Adrenal gland (tissue), 12 donors: ENCODE data around the gene CAMSAP1. TPM values are rescaled to one million over a fixed set of nuclear protein-coding genes. Genes with fewer than 3 reads are reported as not detected.

Experiments used
- DNase-seq, 7 donors: peaks; one replicate each; pipeline ENCODE4 v3.0.0-alpha.2; 2019 to 2020
- H3K27ac ChIP-seq, 5 donors: fragments of 200-600 bp; sonication (generic) in 4 of 5; 1 replicate in 3 of 5; 2 replicates in 2 of 5; pipeline versions ENCODE4 v1.5.1 to v1.8.0; 2016 to 2020; ENCODE audit warnings: mild to moderate bottlenecking in 1 of 5
- H3K27me3 ChIP-seq: fragments of 200-600 bp; 2 replicates; pipeline ENCODE4 v1.8.0; 2021
- H3K36me3 ChIP-seq, 2 donors: fragments of 200-600 bp; replicated peaks in 1 of 2; 1 replicate in 1 of 2; 2 replicates in 1 of 2; pipeline versions ENCODE4 v1.5.1 to v1.8.0; 2018 to 2022
- H3K4me1 ChIP-seq, 2 donors: fragments of 200-600 bp; replicated peaks in 1 of 2; 1 replicate in 1 of 2; 2 replicates in 1 of 2; pipeline versions ENCODE4 v1.5.1 to v1.8.0; 2018 to 2021
- H3K4me3 ChIP-seq, 4 donors: fragments of 200-600 bp; sonication (generic) in 3 of 4; one replicate each; pipeline ENCODE4 v1.5.1; 2016 to 2018
- H3K9me3 ChIP-seq, 3 donors: fragments of 200-600 bp; sonication (generic) in 1 of 3; replicated peaks in 1 of 3; 1 replicate in 2 of 3; 2 replicates in 1 of 3; pipeline versions ENCODE4 v1.5.1 to v1.8.0; 2016 to 2021
- POLR2A ChIP-seq, 2 donors: fragments of 450-650 bp; IDR thresholded peaks; one replicate each; pipeline ENCODE4 v1.6.1; 2017; ENCODE audit warnings: antibody characterized with exemption in 2 of 2, mild to moderate bottlenecking in 2 of 2, moderate library complexity in 1 of 2
- WGBS, 4 donors: extraction: QIAGEN DNeasy Blood & Tissue Kit in 2 of 4; methylation state at CpG; one replicate each; pipeline versions ENCODE4 v1.1.5 to v1.1.7; 2013 to 2017; 5-methylcytosine and 5-hydroxymethylcytosine counted together
- intact Hi-C, 2 donors: fragments of 100-400 bp; cut with DNase I; formaldehyde crosslinking; loops; one replicate each; pipeline versions ENCODE4 v1.14.1 to v1.15.0; 2022 to 2023
- polyA plus RNA-seq, 3 donors: library from polyadenylated mRNA; stranded (reverse); fragments of 200-250 nt in 2 of 3; fragments of 350-450 nt in 1 of 3; fragmentation: Illumina TruSeq in 1 of 3; extraction: RNeasy Lipid Tissue Mini Kit (QIAGEN cat#74804) in 1 of 3; gene quantifications; one replicate each; pipeline ENCODE4 v1.2.3, GENCODE V29; 2013 to 2014
- total RNA-seq, 9 donors: library from RNA; depleted of rRNA in 4 of 9; stranded (reverse); fragments of >200 nt in 4 of 9; fragments of 120-200 nt in 1 of 9; fragmentation: NEBNext Ultra II Directional in 1 of 9; extraction: Animal tissue kit (Norgen Biotek cat#: 25700) in 1 of 9; gene quantifications; one replicate each; pipeline versions ENCODE4 v1.1.0 to v1.2.4, GENCODE V29; 2013 to 2023
- TF ChIP-seq, protein P1 (sequence below), 6 experiments: fragments of 450-650 bp in 4 of 6; fragments of 200-600 bp in 2 of 6; sonication (generic) in 1 of 6; IDR thresholded peaks; 1 replicate in 5 of 6; 2 replicates in 1 of 6; pipeline versions ENCODE4 v1.5.1 to v1.8.0; 2016 to 2021; ENCODE audit warnings: antibody characterized with exemption in 6 of 6, mild to moderate bottlenecking in 2 of 6, moderate library complexity in 1 of 6
- donor health status: healthy with polysubstance abuse.
- donor health status: Bipolar disorder and iron deficiency.
- donor health status: DM: yes; HTN: yes; CAD: no.
- donor health status: DM: no; HTN: no; CAD: no.
- donor health status: DM: no; HTN: no; CAD: no.
- donor health status: DM: yes; HTN: yes; CAD: no.

The CAMSAP1 gene
- total and polyA plus RNA-seq, 12 donors: 4.6 to 108 (median 27.0) TPM

DNA sequence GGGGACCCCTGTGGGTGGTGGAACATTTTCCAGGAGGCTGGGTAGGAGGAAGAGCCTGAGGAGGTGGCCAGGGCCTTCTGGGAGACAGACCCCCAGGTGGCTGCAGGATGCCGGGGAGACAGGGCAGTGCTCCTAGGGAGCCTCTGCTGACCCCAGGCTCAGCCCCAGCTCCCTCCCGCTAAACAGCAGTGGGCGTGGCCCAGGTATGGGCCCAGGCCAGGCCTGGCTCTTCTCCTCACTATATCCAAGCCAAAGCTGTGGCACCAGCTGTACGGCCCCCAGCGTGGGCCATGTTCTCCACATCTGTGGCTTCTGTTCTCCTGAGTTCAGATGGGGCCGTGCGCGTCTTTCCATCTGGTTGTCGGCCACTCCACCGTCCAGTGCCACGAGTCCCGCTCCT is 146.9 kb downstream of the CAMSAP1 start:
- Histone ChIP-seq H3K27ac (no peak overlapping the region), H3K27me3 (no peaks in the 10 kb centered on the region), H3K4me3 (no peak overlapping the region), H3K36me3 (no peaks in the 10 kb centered on the region), H3K9me3 (no peaks in the 10 kb centered on the region), H3K4me1 (no peaks in the 10 kb centered on the region)
- no peak for TF ChIP-seq POLR2A (IDR thresholded peaks at IDR 0.05)
- TF ChIP-seq, protein P1, sequence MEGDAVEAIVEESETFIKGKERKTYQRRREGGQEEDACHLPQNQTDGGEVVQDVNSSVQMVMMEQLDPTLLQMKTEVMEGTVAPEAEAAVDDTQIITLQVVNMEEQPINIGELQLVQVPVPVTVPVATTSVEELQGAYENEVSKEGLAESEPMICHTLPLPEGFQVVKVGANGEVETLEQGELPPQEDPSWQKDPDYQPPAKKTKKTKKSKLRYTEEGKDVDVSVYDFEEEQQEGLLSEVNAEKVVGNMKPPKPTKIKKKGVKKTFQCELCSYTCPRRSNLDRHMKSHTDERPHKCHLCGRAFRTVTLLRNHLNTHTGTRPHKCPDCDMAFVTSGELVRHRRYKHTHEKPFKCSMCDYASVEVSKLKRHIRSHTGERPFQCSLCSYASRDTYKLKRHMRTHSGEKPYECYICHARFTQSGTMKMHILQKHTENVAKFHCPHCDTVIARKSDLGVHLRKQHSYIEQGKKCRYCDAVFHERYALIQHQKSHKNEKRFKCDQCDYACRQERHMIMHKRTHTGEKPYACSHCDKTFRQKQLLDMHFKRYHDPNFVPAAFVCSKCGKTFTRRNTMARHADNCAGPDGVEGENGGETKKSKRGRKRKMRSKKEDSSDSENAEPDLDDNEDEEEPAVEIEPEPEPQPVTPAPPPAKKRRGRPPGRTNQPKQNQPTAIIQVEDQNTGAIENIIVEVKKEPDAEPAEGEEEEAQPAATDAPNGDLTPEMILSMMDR (IDR thresholded peaks at IDR 0.05): no peak
- WGBS, 4 donors: 76 to 85% (median 82%) methylated on average over 11 to 12 of the region's 12 CpGs
- DNase-seq: no peak
- intact Hi-C loops: no loop called here

DNA sequence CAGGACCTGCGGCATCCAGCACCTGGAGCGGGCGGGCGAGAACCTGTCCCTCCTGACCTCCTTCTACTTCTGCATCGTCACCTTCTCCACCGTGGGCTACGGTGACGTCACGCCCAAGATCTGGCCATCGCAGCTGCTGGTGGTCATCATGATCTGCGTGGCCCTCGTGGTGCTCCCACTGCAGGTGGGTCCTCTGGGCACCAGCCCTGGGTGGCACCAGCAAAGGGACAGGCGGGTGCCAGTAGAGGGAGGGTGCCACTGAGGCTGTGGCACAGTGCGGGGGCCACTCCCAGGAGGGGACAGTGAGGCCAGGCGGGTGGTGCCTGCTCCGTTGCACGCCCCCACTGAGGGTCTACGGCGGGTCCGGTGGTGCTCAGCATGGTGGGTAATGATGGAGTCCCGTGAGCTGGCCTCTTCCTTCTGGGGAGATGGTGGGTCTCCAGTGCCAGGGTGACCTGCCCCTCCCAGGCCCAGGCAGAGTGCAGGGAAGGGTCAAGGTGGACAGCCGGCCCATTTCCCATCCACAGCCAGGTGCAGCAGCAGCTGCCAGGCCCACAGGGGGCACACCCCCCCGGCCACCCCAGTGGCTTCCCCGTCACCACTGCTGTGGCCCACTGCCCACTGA is 147.6 kb downstream of the CAMSAP1 start:
- Histone ChIP-seq H3K9me3 (no peaks in the 10 kb centered on the region), H3K4me3 (no peak overlapping the region), H3K36me3 (no peaks in the 10 kb centered on the region), H3K27ac (no peak overlapping the region), H3K27me3 (no peaks in the 10 kb centered on the region), H3K4me1 (no peaks in the 10 kb centered on the region)
- WGBS, 4 donors: 86 to 95% (median 91%) methylated on average over 13 to 24 of the region's 24 CpGs
- intact Hi-C loops: no loop called here
- no peak for TF ChIP-seq POLR2A (IDR thresholded peaks at IDR 0.05)
- TF ChIP-seq, protein P1 (IDR thresholded peaks at IDR 0.05): no peak
- no peak for DNase-seq

DNA sequence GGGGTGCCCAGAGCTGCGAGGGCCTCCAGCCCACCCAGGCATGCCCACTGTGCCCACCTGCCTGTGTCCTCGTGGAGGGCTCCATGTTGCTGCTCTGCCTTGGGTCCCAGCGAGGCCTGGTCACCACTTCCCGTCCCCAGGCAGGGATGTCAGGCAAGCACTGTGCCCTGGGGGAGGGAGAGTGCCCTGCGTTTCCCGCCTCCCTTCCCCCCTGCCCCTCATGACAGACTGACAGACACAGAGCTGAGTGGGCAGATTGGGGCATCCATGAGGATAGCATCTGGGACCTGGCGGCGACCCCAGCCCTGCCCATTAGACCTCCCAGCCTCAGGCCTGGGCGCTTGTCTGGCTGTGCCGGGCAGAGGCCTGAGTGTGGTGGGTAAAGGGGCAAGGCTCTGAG is 148.5 kb downstream of the CAMSAP1 start:
- Histone ChIP-seq H3K27ac (no peak overlapping the region), H3K4me1 (no peaks in the 10 kb centered on the region), H3K36me3 (no peaks in the 10 kb centered on the region), H3K9me3 (no peaks in the 10 kb centered on the region), H3K4me3 (no peak overlapping the region), H3K27me3 (no peaks in the 10 kb centered on the region)
- DNase-seq: no peak
- intact Hi-C loops: no loop called here
- 80 to 90% (median 86%) methylated on average over 2 to 10 of the region's 10 CpGs for WGBS, 4 donors
- TF ChIP-seq, protein P1 (IDR thresholded peaks at IDR 0.05): no peak
- TF ChIP-seq POLR2A (IDR thresholded peaks at IDR 0.05): no peak

Other genes with a start within 250 kb of the CAMSAP1 start
- not detected for gene LCN9, start 244.2 kb downstream of the CAMSAP1 start, total RNA-seq
- not detected for gene LCN9, start 244.2 kb downstream of the CAMSAP1 start, polyA plus RNA-seq
- gene SOHLH1, start 208.1 kb downstream of the CAMSAP1 start, total RNA-seq: not detected
- gene SOHLH1, start 208.1 kb downstream of the CAMSAP1 start, polyA plus RNA-seq: not detected
- 1 to 10 TPM in 1 of 9 donors, under 1 TPM in 2, not detected in 6; 0.11 to 2.4 (median 0.28) TPM for gene KCNT1, start 205.4 kb downstream of the CAMSAP1 start, total RNA-seq
- gene KCNT1, start 205.4 kb downstream of the CAMSAP1 start, polyA plus RNA-seq: under 1 TPM; 0.05 to 0.32 (median 0.20) TPM
- gene UBAC1, start 53.8 kb upstream of the CAMSAP1 start, total RNA-seq: 10 to 100 TPM; 25.5 to 51.8 (median 37.4) TPM
- gene UBAC1, start 53.8 kb upstream of the CAMSAP1 start, polyA plus RNA-seq: 10 to 100 TPM; 20.2 to 63.3 (median 60.5) TPM
- gene NACC2, start 187.7 kb upstream of the CAMSAP1 start, total RNA-seq: 10 to 100 TPM in 8 of 9 donors, 1 to 10 TPM in 1; 3.3 to 61.0 (median 36.4) TPM
- 10 to 100 TPM in 1 of 3 donors, 1 to 10 TPM in 2; 5.7 to 11.3 (median 7.1) TPM for gene NACC2, start 187.7 kb upstream of the CAMSAP1 start, polyA plus RNA-seq
- 10 to 100 TPM; 18.1 to 47.2 (median 35.5) TPM for gene TMEM250, start 211.3 kb upstream of the CAMSAP1 start, total RNA-seq
- 10 to 100 TPM in 2 of 3 donors, 1 to 10 TPM in 1; 5.2 to 12.4 (median 10.6) TPM for gene TMEM250, start 211.3 kb upstream of the CAMSAP1 start, polyA plus RNA-seq